ENCODE measurements around the gene GOLGA8Q. TPM values are rescaled to one million over a fixed set of nuclear protein-coding genes. Genes with fewer than 3 reads are reported as not detected.
"Not testable (repeated sequence)": the region's sequence is repeated elsewhere in the genome, so short reads cannot be mapped to it uniquely, and the experiment has no call there.

GOLGA8Q gene, protein sequence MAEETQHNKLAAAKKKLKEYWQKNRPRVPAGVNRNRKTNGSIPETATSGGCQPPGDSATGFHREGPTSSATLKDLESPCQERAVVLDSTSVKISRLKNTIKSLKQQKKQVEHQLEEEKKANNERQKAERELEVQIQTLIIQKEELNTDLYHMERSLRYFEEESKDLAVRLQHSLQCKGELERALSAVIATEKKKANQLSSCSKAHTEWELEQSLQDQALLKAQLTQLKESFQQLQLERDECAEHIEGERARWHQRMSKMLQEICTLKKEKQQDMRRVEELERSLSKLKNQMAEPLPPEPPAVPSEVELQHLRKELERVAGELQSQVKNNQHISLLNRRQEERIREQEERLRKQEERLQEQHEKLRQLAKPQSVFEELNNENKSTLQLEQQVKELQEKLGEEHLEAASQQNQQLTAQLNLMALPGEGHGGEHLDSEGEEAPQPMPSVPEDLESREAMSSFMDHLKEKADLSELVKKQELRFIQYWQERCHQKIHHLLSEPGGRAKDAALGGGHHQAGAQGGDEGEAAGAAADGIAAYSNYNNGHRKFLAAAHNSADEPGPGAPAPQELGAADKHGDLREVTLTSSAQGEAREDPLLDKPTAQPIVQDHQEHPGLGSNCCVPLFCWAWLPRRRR
- not detected for total RNA-seq

DNA sequence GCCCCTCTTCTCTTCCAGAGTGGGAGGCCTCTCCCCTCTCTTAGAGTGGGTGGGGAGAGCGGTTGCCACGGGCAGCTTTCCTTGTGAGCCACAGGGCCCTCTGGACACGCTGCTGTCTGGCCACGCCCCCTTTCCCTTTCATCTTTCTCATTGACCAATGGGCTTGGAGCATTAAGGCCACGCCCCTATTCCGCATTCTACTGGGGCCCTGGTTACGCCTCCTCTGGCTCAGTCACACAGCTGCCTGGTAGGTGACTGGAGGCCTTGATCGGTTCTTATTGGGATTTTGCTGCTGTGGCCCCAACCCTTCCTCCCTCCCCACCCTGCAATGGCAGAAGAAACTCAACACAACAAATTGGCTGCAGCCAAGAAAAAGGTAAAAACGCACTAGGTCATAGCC is at the start of gene GOLGA8Q:
TSS of gene GOLGA8Q (plus strand) at position 301 of the 400 bp plus-strand sequence. CDS start at position 329, 28 bp downstream.
- not testable (repeated sequence) for DNase-seq (ENCODE audit: low spot score in 2 of 2); FAIRE-seq

DNA sequence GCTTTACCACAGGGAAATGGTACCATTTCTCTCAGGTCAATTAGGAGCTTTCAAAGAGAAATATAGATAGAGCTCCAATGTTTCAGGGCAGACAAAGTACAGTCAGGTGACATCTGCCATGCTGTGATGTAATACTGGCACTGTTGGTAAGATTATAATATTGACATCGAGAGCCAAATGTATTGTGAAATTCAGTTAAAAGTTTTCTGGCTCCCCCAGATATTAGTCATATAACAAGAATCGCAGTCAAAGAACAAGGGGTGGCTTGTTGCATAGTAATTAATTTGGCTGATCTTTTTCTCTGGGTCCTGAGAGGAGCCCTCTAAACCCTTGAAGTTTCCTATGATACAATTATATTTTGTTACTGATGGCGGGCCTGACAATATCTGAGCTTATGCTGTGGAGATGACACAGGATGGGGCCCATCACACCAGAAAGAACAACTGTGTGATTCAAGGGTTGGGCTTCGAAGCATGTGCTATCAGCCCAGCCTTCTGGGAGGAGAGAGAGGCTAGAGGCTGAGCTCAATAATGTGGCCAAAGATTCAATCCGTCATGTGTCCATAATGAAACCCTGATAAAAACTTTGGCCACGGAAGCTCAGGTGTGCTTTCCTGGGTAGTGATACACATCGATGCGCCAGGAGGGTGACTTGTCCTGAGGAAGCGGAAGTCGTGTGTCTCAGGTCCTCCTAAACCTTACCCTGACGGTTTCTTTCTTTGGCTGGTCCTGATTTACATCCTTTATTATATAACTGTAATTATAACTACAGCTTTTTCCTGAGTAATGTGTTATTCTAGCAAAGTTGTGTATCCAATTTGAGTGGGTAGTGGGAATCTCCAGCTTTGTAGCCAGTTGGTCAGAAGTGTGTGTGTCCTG is 48.7 kb upstream of the GOLGA8Q start:
- not testable (repeated sequence) for DNase-seq (ENCODE audit: low spot score in 2 of 2); FAIRE-seq

DNA sequence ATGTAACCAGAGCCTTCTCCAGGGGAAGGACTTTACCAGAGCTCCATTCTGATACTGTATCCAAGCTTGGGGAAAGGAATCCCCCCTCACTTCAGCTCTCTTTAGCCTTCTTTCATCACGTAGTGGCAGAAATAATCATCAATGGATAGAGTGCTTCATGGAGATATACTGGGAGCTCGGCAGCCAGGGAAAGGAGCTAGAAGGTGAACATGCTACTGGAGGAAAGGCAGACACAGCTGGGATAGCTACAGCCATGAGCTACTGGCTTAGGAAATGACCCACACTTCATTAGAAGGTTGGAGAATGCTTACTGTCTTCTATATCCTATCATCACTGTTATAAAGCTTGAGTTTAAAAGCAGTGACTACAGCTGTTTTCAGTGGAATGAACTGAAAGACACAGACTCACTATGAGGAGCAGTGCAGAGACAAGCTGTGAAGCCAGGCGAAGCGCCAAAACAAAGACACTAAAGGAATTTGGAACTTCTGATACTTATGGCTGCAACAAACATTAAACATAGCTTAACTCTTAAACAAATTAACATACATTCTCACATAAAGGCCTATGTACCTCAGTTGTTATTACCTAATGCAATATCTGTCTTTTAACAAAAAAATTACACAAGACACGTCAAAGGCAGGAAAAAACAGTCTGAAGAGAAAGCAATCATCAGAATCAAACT is 47.5 kb upstream of the GOLGA8Q start:
- DNase-seq (ENCODE audit: low spot score in 2 of 2); FAIRE-seq: not testable (repeated sequence)

DNA sequence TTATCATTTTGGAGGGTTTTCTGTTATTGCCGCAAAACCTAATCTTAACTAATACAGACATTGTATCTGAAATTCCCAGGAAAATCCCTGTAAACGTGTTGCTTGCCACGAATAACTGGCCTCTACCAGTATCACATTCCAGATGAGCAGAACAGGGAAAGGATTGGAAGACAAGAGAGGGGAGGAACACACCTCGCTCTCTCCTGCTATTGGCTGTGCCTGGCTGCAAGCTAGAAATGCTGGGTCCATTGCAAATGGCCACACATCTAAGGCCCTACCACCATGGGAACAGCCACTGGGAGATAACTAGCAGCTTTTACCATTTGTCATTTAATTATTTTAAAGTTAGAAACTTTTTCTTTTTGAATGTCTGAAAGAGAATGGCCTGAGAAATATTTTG is 37.3 kb upstream of the GOLGA8Q start:
- DNase-seq (ENCODE audit: low spot score in 2 of 2); FAIRE-seq: not testable (repeated sequence)

DNA sequence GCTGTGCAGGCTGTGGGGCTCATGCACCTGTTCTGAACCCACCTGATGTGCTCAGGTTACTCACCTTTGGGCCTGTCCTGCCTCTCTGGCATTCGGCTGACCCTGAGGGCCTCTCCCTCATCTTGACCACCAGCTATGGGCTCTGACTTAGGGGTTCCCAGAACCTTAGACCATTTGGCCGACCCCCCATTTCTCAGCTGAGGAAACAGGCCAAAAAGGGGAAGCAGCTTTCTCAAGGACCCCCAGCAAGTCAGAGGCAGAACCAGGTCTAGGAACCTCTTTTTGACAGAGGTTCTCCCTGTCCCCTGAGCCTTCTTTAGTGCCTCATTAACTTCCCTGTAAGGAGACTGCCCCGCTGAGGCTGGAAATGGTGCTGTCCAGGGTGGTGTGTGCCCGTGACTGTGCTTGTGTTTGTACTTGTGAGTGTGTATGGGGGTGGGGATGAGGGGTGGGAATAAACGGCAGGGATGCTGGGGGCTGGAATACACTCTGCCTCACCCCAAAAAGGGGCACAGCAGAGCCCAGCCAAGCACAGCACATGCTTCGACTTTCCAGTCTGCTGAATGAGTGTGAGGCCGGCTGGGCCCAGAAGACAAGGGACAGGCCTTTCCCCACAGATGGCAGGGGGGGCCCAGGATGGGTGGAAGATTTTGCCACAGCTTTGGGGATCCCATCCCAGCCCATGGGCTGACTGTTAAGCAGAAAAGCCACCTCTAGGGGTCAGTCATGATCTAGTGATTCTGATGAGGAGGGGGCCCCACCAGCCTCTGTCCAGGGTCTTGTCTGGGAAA is 28.2 kb upstream of the GOLGA8Q start:
- not testable (repeated sequence) for DNase-seq (ENCODE audit: low spot score in 2 of 2); FAIRE-seq

DNA sequence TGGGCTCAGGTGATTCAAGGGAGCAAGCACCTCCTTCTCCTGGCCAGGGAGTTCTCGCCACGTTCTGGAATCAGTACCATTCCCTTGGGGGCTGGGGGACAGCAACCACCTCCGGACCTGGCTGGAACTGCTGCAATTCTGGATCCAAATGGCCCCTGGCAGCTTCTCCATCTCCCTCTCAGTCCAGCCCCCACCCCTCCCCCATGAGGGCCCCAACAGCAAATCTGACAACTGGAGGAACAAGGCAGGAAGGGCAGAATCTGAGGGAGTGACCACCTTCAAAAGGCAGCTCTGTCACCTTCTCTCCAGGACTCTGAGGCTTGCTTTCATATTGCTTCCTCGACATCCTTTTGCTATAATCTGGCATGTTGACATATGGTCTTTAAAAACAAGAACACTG is 25.9 kb upstream of the GOLGA8Q start:
- FAIRE-seq, result not testable (repeated sequence)

DNA sequence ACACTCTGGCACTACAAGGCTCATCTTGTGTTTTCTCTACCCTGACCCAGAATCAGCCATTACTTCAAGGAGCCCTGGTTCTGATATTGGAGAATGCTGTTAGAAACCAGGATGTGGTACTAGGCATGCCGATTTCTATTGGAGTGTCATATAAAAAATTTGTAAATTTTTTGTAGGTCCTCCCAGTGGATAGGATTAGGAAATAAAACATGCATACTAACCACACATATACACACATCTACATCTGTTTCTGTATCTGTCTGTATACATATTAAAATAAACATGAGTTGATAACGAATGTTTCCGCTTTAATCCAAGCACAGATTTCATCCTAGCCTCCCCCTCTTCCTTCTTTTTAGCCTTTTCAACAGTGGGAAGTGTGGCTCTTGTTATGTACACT is 22.8 kb upstream of the GOLGA8Q start:
- FAIRE-seq; DNase-seq (ENCODE audit: low spot score in 2 of 2): not testable (repeated sequence)

More for the DNA sequence above, 25.9 kb upstream of the GOLGA8Q start:
- not testable (repeated sequence) for DNase-seq (ENCODE audit: low spot score in 2 of 2)

DNA sequence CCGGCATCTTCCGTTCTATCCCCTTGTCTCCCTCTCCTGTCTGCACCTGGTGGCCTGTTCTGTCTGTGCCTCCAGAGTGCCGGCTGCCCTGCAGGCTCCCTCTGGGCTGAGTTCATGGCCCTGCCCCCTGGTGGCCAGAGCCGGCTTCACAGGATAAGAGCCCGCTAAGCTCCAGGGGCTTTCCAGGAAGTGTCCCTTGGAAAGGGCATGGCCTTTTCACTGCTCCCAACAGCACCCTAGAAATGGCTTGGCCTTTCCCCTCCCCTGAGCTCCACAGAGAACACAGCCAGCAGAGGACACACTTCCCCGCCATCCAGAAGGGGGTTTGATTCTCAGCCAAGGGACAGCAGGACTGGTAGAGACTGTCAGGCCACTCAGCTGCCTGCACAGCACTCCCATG is 15.1 kb downstream of the GOLGA8Q start:
- DNase-seq (ENCODE audit: low spot score in 2 of 2); FAIRE-seq: not testable (repeated sequence)

DNA sequence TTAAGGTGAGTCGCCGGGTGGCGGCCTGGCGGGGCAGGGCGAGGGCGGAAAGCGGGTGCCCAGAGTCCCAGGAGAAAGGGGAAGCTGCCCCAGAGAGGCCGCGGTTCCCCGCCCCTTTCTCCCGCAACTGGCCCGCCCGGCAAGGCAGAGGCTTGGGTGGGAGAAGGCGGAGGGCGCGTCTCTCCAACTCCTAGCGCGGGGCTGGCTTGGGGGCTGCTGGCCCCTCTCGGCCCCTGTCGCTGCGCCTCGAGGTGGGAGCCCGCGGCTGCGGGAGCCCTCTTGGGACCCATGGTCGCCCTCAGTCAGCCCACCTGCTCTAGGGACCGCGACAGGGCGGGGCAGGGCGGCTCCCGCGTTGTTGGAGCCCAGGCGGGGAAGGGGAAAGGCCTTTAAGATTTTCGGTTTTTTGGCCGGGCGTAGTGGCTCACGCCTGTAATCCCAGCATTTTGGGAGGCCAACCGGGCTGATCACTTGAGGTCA is 21.2 kb downstream of the GOLGA8Q start:
- not testable (repeated sequence) for FAIRE-seq; DNase-seq (ENCODE audit: low spot score in 2 of 2)

DNA sequence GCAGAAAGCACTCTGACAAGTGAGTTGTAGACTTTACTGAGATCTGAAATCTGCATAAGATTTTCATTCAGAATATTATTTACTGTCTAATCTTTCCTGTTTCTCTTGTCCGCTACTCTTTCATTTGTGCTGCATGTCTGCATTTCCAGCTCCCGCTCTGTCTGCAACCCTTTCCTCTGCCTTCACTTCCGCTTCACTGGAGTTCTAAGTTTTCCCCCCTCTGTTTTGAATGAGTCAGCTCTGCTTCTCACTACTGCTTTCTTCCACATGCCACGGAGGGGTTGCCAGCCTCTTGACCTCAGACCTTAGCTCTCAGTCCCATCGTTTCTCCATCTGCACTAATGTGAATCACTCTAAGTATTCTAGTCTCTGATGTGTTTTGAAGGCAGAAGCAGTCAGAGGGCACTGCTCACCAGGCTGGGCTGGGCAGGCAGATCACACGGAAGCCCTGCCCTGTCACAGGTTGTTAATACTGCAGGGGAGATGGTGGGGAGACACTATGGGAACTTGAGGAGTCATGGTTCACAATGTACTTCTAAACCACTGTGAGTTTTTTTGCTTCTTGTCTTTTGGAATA is 27.6 kb downstream of the GOLGA8Q start:
- DNase-seq (ENCODE audit: low spot score in 2 of 2); FAIRE-seq: not testable (repeated sequence)

DNA sequence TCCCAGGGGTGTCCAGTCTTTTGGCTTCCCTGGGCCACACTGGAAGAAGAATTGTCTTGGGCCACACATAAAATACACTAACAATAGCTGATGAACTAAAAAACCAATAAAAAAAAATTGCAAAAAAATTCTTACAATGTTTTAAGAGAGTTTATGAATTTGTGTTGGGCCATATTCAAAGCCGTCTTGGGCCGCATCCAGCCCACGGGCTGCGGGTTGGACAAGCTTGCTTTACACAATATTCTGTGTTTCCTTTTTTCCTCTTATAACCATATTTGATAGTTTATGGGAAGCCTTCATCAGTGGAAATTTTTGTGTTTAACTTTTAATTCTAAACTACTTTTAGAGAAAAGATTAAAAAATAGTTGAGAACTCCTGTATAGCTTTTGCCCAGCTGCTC is 28.9 kb downstream of the GOLGA8Q start:
- DNase-seq (ENCODE audit: low spot score in 2 of 2); FAIRE-seq: not testable (repeated sequence)

DNA sequence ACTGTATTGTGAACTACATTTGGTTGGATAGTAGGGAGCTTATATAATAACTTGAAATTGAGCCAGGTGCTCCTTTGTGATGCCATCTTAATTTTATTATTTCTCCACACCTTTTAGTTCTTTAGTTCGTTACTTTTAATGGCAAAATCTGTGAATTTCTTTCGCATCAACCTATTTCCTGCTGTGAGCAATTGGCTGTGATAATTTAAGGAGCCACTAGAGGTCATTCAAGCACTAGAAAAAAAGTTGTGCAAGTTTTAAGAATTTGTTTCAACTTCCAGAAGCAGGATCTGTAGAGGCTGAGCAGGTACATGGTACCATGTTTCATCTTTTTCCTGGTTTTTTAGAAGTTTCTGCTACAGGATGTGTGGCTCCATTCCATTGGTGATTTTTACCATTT is 47.1 kb downstream of the GOLGA8Q start:
- DNase-seq (ENCODE audit: low spot score in 2 of 2), result not testable (repeated sequence)
- peak; percentile 51 for FAIRE-seq

DNA sequence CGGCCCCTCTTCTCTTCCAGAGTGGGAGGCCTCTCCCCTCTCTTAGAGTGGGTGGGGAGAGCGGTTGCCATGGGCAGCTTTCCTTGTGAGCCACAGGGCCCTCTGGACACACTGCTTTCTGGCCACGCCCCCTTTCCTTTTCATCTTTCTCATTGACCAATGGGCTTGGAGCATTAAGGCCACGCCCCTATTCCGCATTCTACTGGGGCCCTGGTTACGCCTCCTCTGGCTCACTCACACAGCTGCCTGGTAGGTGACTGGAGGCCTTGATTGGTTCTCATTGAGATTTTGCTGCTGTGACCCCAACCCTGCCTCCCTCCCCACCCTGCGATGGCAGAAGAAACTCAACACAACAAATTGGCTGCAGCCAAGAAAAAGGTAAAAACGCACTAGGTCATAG is 51.9 kb downstream of the GOLGA8Q start, which contains the start of gene GOLGA8H:
TSS of gene GOLGA8H (plus strand) at position 233 of the 400 bp plus-strand sequence. CDS start at position 331, 98 bp downstream.
- DNase-seq (ENCODE audit: low spot score in 2 of 2); FAIRE-seq: not testable (repeated sequence)

Small RNAs within 50 kb of the gene (small RNA-seq; reads per million reads assigned to genes)
- gene RF00096, result not detected
- gene RN7SL796P, result not detected

Other genes starting within 250 kb of the GOLGA8Q start
- gene CHRFAM7A, start 158.5 kb upstream of the GOLGA8Q start, total RNA-seq, result 2.0 TPM
- gene GOLGA8R, start 137.8 kb upstream of the GOLGA8Q start, total RNA-seq, result 0.82 TPM
- gene GOLGA8H, start 52.0 kb downstream of the GOLGA8Q start, total RNA-seq, result 0.41 TPM

Data from frontal cortex (tissue), 4 donors.